ACHN (cell line): ENCODE data around the gene IPCEF1.

Source experiments
- DNase-seq: peaks from one replicate; pipeline ENCODE4 v3.0.0-alpha.2; 2015
- in situ Hi-C: cut with HindIII; loops from 2 replicates; pipeline ENCODE4 v1.10.0; 2017; ENCODE audit warnings: low sequenced_read_pairs, low pct_ligation_motif_present, low pct_unique_long_range_greater_than_20kb

Gene IPCEF1

GRCh38 chr6:154112181-154112809 is 244.3 kb downstream of the IPCEF1 start:
- DNase-seq: peak; percentile 7
- in situ Hi-C loops: no loop called here

GRCh38 chr6:154111025-154111424 is 245.6 kb downstream of the IPCEF1 start:
- in situ Hi-C loops: no loop called here
- DNase-seq: no peak

- in situ Hi-C loops: no loop called here
- DNase-seq: no peak
Measured at GRCh38 chr6:154106251-154106650, 250.4 kb downstream of the IPCEF1 start.
